ENCODE results near the gene SLC45A1. TPM values are rescaled to one million over a fixed set of nuclear protein-coding genes. Genes with fewer than 3 reads are reported as not detected.
A peak's percentile ranks its signal among the peaks of the same experiment; 100 is the strongest.

Gene SLC45A1
- total RNA-seq, 2 donors from 2014 or later = 4.4 to 6.0 TPM

DNA sequence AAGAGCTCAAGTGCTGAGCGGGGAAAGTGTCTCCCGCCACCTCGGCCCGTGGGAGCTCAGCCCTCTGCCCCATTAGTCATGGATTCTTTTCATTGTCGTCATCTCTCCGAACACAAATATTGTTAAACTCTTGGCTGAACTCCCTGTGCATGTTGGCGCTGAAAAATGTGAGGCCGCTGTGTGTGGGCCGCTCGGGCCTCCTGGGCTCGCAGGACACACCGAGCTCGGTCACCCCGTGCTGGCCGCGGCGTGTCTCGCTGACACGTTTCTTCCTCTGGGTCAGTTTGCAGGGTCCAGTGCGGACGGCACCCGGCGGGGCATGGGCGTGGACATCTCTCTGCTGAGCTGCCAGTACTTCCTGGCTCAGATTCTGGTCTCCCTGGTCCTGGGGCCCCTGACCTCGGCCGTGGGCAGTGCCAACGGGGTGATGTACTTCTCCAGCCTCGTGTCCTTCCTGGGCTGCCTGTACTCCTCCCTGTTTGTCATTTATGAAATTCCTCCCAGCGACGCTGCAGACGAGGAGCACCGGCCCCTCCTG lies 25.6 kb downstream of the SLC45A1 start:
- ATAC-seq (ENCODE audit: insufficient number of reproducible peaks, low FRiP score, low read depth) = peak; percentile 84
- H3K4me3 ChIP-seq = peak overlapping the region; percentile 48
- DNase-seq (ENCODE audit: low spot score) = peak; percentile 64

GRCh38 chr1:8344893-8345507 lies 27.1 kb downstream of the SLC45A1 start:
- Histone ChIP-seq H3K36me3 (no peaks in the 10 kb centered on the region), H3K27me3 (replicated peaks; ENCODE audit: insufficient read depth) (no peaks in the 10 kb centered on the region), H3K27ac (no peak overlapping the region), H3K9me3 (no peaks in the 10 kb centered on the region), H3K4me3 (no peak overlapping the region), H3K4me1 (ENCODE audit: control insufficient read depth in 1 of 2, low read depth in 2 of 2) (peaks cover 13 to 43% of the 10 kb centered on the region in 2 donors)
- TF ChIP-seq CTCF (IDR thresholded peaks at IDR 0.05) = no peak
- DNase-seq (ENCODE audit: low spot score) = no peak
- ATAC-seq (ENCODE audit: insufficient number of reproducible peaks, low FRiP score, low read depth) = no peak

More for the DNA sequence above, 25.6 kb downstream of the SLC45A1 start:
- no peaks in the 10 kb centered on the region for H3K36me3 ChIP-seq
- no peaks in the 10 kb centered on the region for H3K9me3 ChIP-seq
- peak overlapping the region; percentile 94 to 95 for H3K27ac ChIP-seq
- peaks cover 13 to 29% of the 10 kb centered on the region in 2 donors for H3K4me1 ChIP-seq (ENCODE audit: control insufficient read depth in 1 of 2, low read depth in 2 of 2)
- no peaks in the 10 kb centered on the region for H3K27me3 ChIP-seq (replicated peaks; ENCODE audit: insufficient read depth)
- TF ChIP-seq CTCF (IDR thresholded peaks at IDR 0.05) = no peak

DNA sequence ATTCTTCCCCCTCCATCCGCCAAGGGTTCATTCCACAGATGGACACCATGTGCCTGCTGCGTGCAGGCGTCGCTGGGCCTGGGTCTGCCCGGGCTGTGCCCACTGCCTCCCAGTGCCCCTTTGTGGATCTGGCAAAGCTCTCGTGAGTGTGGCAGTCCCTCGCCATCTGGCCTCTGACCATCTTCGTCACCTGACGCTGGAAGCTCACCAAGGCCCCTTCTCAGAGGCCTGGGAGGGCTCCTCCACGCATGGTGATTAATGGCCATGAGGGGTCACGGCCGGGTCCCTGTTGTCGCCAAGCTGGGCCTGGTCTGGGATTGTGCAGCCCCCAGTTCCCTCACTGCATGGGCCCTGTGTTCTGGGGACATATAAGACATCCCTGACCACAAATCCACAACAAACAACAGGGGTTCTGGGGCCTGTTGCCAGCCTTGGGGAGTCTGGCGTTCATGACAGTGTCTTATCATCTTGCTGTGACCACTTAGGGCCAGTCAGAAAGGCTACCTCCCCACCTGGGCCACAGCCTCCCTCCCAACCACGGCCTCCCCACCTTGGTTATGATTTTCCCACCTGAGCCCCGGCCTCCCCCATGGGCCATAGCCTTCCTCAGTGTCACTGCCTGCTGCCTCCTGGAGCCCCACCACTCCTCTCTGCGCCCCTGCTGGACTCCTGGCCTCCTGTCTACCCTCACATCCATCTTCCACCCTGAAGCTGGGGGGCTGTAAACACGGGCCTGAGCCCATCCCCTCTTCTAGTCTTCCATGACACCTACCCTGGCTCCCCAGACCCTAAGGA lies 27.9 kb downstream of the SLC45A1 start:
- Histone ChIP-seq H3K27me3 (replicated peaks; ENCODE audit: insufficient read depth) (no peaks in the 10 kb centered on the region), H3K36me3 (no peaks in the 10 kb centered on the region), H3K4me1 (ENCODE audit: control insufficient read depth in 1 of 2, low read depth in 2 of 2) (peaks cover 13 to 45% of the 10 kb centered on the region in 2 donors), H3K4me3 (no peak overlapping the region), H3K9me3 (no peaks in the 10 kb centered on the region), H3K27ac (no peak overlapping the region)
- DNase-seq (ENCODE audit: low spot score) (no peak), ATAC-seq (ENCODE audit: insufficient number of reproducible peaks, low FRiP score, low read depth) (no peak)
- no peak for TF ChIP-seq CTCF (IDR thresholded peaks at IDR 0.05)

- H3K4me3 ChIP-seq = no peak overlapping the region
- H3K36me3 ChIP-seq = no peaks in the 10 kb centered on the region
- no peak overlapping the region for H3K27ac ChIP-seq
- ATAC-seq (ENCODE audit: insufficient number of reproducible peaks, low FRiP score, low read depth) = no peak
- no peak for DNase-seq (ENCODE audit: low spot score)
- no peaks in the 10 kb centered on the region for H3K27me3 ChIP-seq (replicated peaks; ENCODE audit: insufficient read depth)
- no peak for TF ChIP-seq CTCF (IDR thresholded peaks at IDR 0.05)
- H3K4me1 ChIP-seq (ENCODE audit: control insufficient read depth in 1 of 2, low read depth in 2 of 2) = peaks cover 11 to 47% of the 10 kb centered on the region in 2 donors
- H3K9me3 ChIP-seq = no peaks in the 10 kb centered on the region
Measured at GRCh38 chr1:8347635-8348034, 29.7 kb downstream of the SLC45A1 start.

- Histone ChIP-seq H3K27me3 (replicated peaks; ENCODE audit: insufficient read depth) (no peaks in the 10 kb centered on the region), H3K4me3 (no peak overlapping the region), H3K36me3 (no peaks in the 10 kb centered on the region), H3K4me1 (ENCODE audit: control insufficient read depth in 1 of 2, low read depth in 2 of 2) (peaks cover 6 to 47% of the 10 kb centered on the region in 2 donors), H3K27ac (no peak overlapping the region), H3K9me3 (no peaks in the 10 kb centered on the region)
- no peak for ATAC-seq (ENCODE audit: insufficient number of reproducible peaks, low FRiP score, low read depth)
- TF ChIP-seq CTCF (IDR thresholded peaks at IDR 0.05) = no peak
- no peak for DNase-seq (ENCODE audit: low spot score)
Measured at GRCh38 chr1:8348047-8348776, 30.3 kb downstream of the SLC45A1 start.
